Fibroblast of lung (primary cell): ENCODE data around the gene C16orf95.

Experiments used
- CTCF ChIP-seq, 2 donors: IDR thresholded peaks in 1 of 2; conservative IDR thresholded peaks in 1 of 2; 1 replicate in 1 of 2; 2 replicates in 1 of 2; pipeline ENCODE4 v1.5.1; 2011 to 2012; ENCODE audit warnings: low read length in 2 of 2, control low read depth in 1 of 2, inconsistent platforms in 1 of 2, low read depth in 1 of 2, mild to moderate bottlenecking in 1 of 2
- EZH2 ChIP-seq: IDR thresholded peaks from 2 replicates; pipeline ENCODE4 v1.5.1; 2012; ENCODE audit warnings: low read length, control low read depth, mild to moderate bottlenecking; ENCODE audit errors: missing control alignments

- TF ChIP-seq CTCF (conservative IDR thresholded peaks at IDR 0.05 in 1 of 2, IDR thresholded peaks at IDR 0.05 in 1 of 2; ENCODE audit: low read depth in 1 of 2, low read length in 2 of 2), result no peak
- no peak for TF ChIP-seq EZH2
These were observed 51.9 kb downstream of the C16orf95 start for GRCh38 chr16:87265261-87265660.
